A673 (cell line): ENCODE measurements around the gene DNAH8. TPM values are rescaled to one million over a fixed set of nuclear protein-coding genes. Genes with fewer than 3 reads are reported as not detected.
"Not testable (repeated sequence)": the region's sequence is repeated elsewhere in the genome, so short reads cannot be mapped to it uniquely, and the experiment has no call there.

Source experiments
- BruUV-seq: library from RNA; stranded (reverse); fragments of 400-500 nt; replicated peaks from 2 replicates; lab custom pipeline; 2021; lab: Mats Ljungman, UMichigan
- CTCF ChIA-PET: fragments of 300-600 bp; sonication (Branson Sonifier 250); formaldehyde crosslinking; loops from one replicate; lab custom pipeline; 2022; ENCODE audit warnings: antibody characterized with exemption; lab: Charles Lee
- POLR2A ChIA-PET: fragments of 300-600 bp; sonication (Branson Sonifier 250); formaldehyde crosslinking; loops from one replicate; lab custom pipeline; 2022; ENCODE audit warnings: antibody characterized with exemption; ENCODE audit not compliant: low non-redundant PET; lab: Charles Lee
- DNase-seq: peaks from one replicate; pipeline ENCODE4 v3.0.0-alpha.2; 2015; ENCODE audit warnings: low spot score
- H3K27ac ChIP-seq: fragments of 200-600 bp; sonication (generic); 2 replicates; pipeline ENCODE4 v1.5.1; 2016; ENCODE audit warnings: mixed run types, low read depth, mild to moderate bottlenecking, mixed read lengths, antibody characterized with exemption, low read length; ENCODE audit not compliant: poor library complexity, severe bottlenecking
- H3K27me3 ChIP-seq: fragments of 200-600 bp; sonication (generic); replicated peaks from 2 replicates; pipeline ENCODE4 v1.6.1; 2017; ENCODE audit warnings: mixed run types, low read depth, mild to moderate bottlenecking, mixed read lengths, antibody characterized with exemption, low read length; ENCODE audit not compliant: insufficient read depth, poor library complexity
- H3K36me3 ChIP-seq: fragments of 200-600 bp; sonication (generic); 2 replicates; pipeline ENCODE4 v1.6.1; 2016; ENCODE audit warnings: mixed run types, mild to moderate bottlenecking, mixed read lengths, antibody characterized with exemption, low read length; ENCODE audit not compliant: insufficient read depth, poor library complexity, severe bottlenecking
- H3K4me1 ChIP-seq: fragments of 200-600 bp; sonication (generic); 2 replicates; pipeline ENCODE4 v1.6.1; 2017; ENCODE audit warnings: mixed run types, mild to moderate bottlenecking, mixed read lengths, antibody characterized with exemption, low read length; ENCODE audit not compliant: insufficient read depth, poor library complexity, severe bottlenecking
- H3K4me3 ChIP-seq: fragments of 200-600 bp; sonication (generic); 2 replicates; pipeline ENCODE4 v1.5.1; 2016; ENCODE audit warnings: low read depth, mixed run types, mild to moderate bottlenecking, mixed read lengths, low read length; ENCODE audit not compliant: poor library complexity, severe bottlenecking
- H3K9me3 ChIP-seq: fragments of 200-600 bp; sonication (generic); 2 replicates; pipeline ENCODE4 v1.6.1; 2016; ENCODE audit warnings: mixed run types, low read depth, mild to moderate bottlenecking, mixed read lengths, antibody characterized with exemption, low read length; ENCODE audit not compliant: poor library complexity, severe bottlenecking
- CTCF ChIP-seq: fragments of 300-800, 200-600 bp; sonication (generic); conservative IDR thresholded peaks from 2 replicates; pipeline ENCODE4 v1.5.1; 2017; ENCODE audit warnings: low read depth, mild to moderate bottlenecking, antibody characterized with exemption, low read length, moderate library complexity, mixed read lengths
- EZH2 ChIP-seq: fragments of 200-600 bp; sonication (generic); IDR thresholded peaks from 2 replicates; pipeline ENCODE4 v1.6.1; 2017; ENCODE audit warnings: borderline replicate concordance, low read depth, mild to moderate bottlenecking, mixed read lengths, antibody characterized with exemption, low read length; ENCODE audit not compliant: poor library complexity, severe bottlenecking
- intact Hi-C: fragments of 100-400 bp; cut with micrococcal nuclease; formaldehyde crosslinking; loops from one replicate; pipeline ENCODE4 v1.10.0; 2022; ENCODE audit not compliant: unreplicated experiment
- total RNA-seq: library from RNA; stranded (reverse); gene quantifications from 2 replicates; pipeline ENCODE4 v1.2.3, GENCODE V29; 2021

DNAH8 gene
- total RNA-seq, 1 experiment from 2014 or later, result not detected

- POLR2A ChIA-PET, result no interaction called here
- BruUV-seq, result no TSS peak
- no peak overlapping the region for H3K4me3 ChIP-seq
- H3K27me3 ChIP-seq, result no peaks in the 10 kb centered on the region
- no peak overlapping the region for H3K27ac ChIP-seq
- intact Hi-C loops, result no loop called here
- peaks cover 4% of the 10 kb centered on the region for H3K9me3 ChIP-seq
- peaks cover 14% of the 10 kb centered on the region for H3K36me3 ChIP-seq
- H3K4me1 ChIP-seq, result no peaks in the 10 kb centered on the region
- CTCF ChIA-PET, result no interaction called here
- TF ChIP-seq EZH2, result no peak
- DNase-seq, result no peak
Observed at GRCh38 chr6:38695227-38695900, 19.7 kb upstream of the DNAH8 start.

- CTCF ChIA-PET, result no interaction called here
- BruUV-seq, result no TSS peak
- H3K4me1 ChIP-seq, result no peaks in the 10 kb centered on the region
- no peaks in the 10 kb centered on the region for H3K27me3 ChIP-seq
- peaks cover 10% of the 10 kb centered on the region for H3K9me3 ChIP-seq
- TF ChIP-seq CTCF, result no peak
- intact Hi-C loops, result no loop called here
- peaks cover 19% of the 10 kb centered on the region for H3K36me3 ChIP-seq
- H3K27ac ChIP-seq, result no peak overlapping the region
- POLR2A ChIA-PET, result no interaction called here
- DNase-seq, result no peak
- H3K4me3 ChIP-seq, result no peak overlapping the region
Observed at GRCh38 chr6:38695933-38696332, 19.2 kb upstream of the DNAH8 start.

GRCh38 chr6:38696345-38696744 is 18.8 kb upstream of the DNAH8 start:
- Histone ChIP-seq H3K27me3 (no peaks in the 10 kb centered on the region), H3K9me3 (peaks cover 14% of the 10 kb centered on the region), H3K4me3 (no peak overlapping the region), H3K36me3 (peaks cover 23% of the 10 kb centered on the region), H3K27ac (no peak overlapping the region), H3K4me1 (no peaks in the 10 kb centered on the region)
- ChIA-PET POLR2A (no interaction called here), CTCF (no interaction called here)
- intact Hi-C loops, result no loop called here
- no peak for DNase-seq
- no TSS peak for BruUV-seq
- TF ChIP-seq EZH2 (no peak), CTCF (no peak)

- DNase-seq, result no peak
- intact Hi-C loops, result no loop called here
- Histone ChIP-seq H3K4me3 (no peak overlapping the region), H3K4me1 (no peaks in the 10 kb centered on the region), H3K27ac (no peak overlapping the region), H3K9me3 (peaks cover 18% of the 10 kb centered on the region), H3K36me3 (peaks cover 27% of the 10 kb centered on the region), H3K27me3 (no peaks in the 10 kb centered on the region)
- ChIA-PET CTCF (no interaction called here), POLR2A (no interaction called here)
- TF ChIP-seq CTCF (no peak), EZH2 (no peak)
- no TSS peak for BruUV-seq
Observed at GRCh38 chr6:38697846-38698245, 17.3 kb upstream of the DNAH8 start.

- H3K27ac ChIP-seq, BruUV-seq, CTCF ChIA-PET, H3K27me3 ChIP-seq, DNase-seq, H3K4me3 ChIP-seq, H3K4me1 ChIP-seq, intact Hi-C loops, POLR2A ChIA-PET: not testable (repeated sequence)
- Histone ChIP-seq H3K36me3 (peaks cover 27% of the 10 kb centered on the region), H3K9me3 (peaks cover 18% of the 10 kb centered on the region)
Observed at GRCh38 chr6:38699702-38700101, 15.4 kb upstream of the DNAH8 start.
